WTC11 (cell line): ENCODE measurements around the gene GPN2. TPM values are rescaled to one million over a fixed set of nuclear protein-coding genes. Genes with fewer than 3 reads are reported as not detected.

Source experiments
- ATAC-seq: fragments of 200-7000 bp; cut with Tn5 transposase; 2 replicates; pipeline ENCODE4 v1.10.0; 2021; ENCODE audit warnings: mild to moderate bottlenecking, moderate library complexity
- CTCF ChIA-PET: fragments of 300-600 bp; sonication (Branson Sonifier 250); formaldehyde crosslinking; loops from one replicate; lab custom pipeline; 2021; ENCODE audit warnings: antibody characterized with exemption; lab: Charles Lee
- POLR2A ChIA-PET: fragments of 350-600 bp; sonication (Branson Sonifier 250); formaldehyde crosslinking; loops from one replicate; lab custom pipeline; 2021; ENCODE audit warnings: antibody characterized with exemption; lab: Charles Lee
- DNase-seq: peaks from one replicate; pipeline ENCODE4 v3.0.0; 2021; ENCODE audit warnings: low spot score
- H3K27ac Mint-ChIP-seq: 2 replicates; pipeline ENCODE4 v1.8.0; 2021; ENCODE audit warnings: mixed read lengths
- H3K27me3 Mint-ChIP-seq: 2 replicates; pipeline ENCODE4 v1.8.0; 2021; ENCODE audit warnings: low read depth, mild to moderate bottlenecking, moderate library complexity, mixed read lengths
- H3K36me3 Mint-ChIP-seq: 2 replicates; pipeline ENCODE4 v1.8.0; 2021; ENCODE audit warnings: mixed read lengths
- H3K4me1 Mint-ChIP-seq: 2 replicates; pipeline ENCODE4 v1.8.0; 2022; ENCODE audit warnings: mixed read lengths
- H3K4me3 Mint-ChIP-seq: 2 replicates; pipeline ENCODE4 v1.8.0; 2021; ENCODE audit warnings: mild to moderate bottlenecking, moderate library complexity, mixed read lengths
- H3K9me3 Mint-ChIP-seq: 2 replicates; pipeline ENCODE4 v1.8.0; 2021; ENCODE audit warnings: mixed read lengths
- GABPB1 ChIP-seq: sonication (generic); formaldehyde crosslinking; IDR thresholded peaks from 2 replicates; pipeline ENCODE4 v1.8.1; 2023; ENCODE audit warnings: mild to moderate bottlenecking, missing genetic modification reagents
- IRF1 ChIP-seq: sonication (generic); formaldehyde crosslinking; IDR thresholded peaks from 2 replicates; pipeline ENCODE4 v1.8.0; 2023; ENCODE audit warnings: missing genetic modification reagents
- KAT7 ChIP-seq: sonication (generic); formaldehyde crosslinking; IDR thresholded peaks from 2 replicates; pipeline ENCODE4 v1.8.1; 2023; ENCODE audit warnings: missing genetic modification reagents, mild to moderate bottlenecking, borderline replicate concordance
- PRDM15 ChIP-seq: sonication (generic); formaldehyde crosslinking; IDR thresholded peaks from 2 replicates; pipeline ENCODE4 v1.8.0; 2022; ENCODE audit warnings: missing genetic modification reagents
- SOX15 ChIP-seq: fragments of 250-450 bp; sonication (Bioruptor Pico); IDR thresholded peaks from 2 replicates; pipeline ENCODE4 v1.9.0; 2021; ENCODE audit warnings: mild to moderate bottlenecking
- TP53 ChIP-seq: sonication (generic); formaldehyde crosslinking; IDR thresholded peaks from 2 replicates; pipeline ENCODE4 v1.8.1; 2023; ENCODE audit warnings: mild to moderate bottlenecking, missing genetic modification reagents
- ZNF317 ChIP-seq: sonication (generic); formaldehyde crosslinking; IDR thresholded peaks from 2 replicates; pipeline ENCODE4 v1.8.1; 2023; ENCODE audit warnings: low read depth, mild to moderate bottlenecking, moderate library complexity, missing genetic modification reagents, borderline replicate concordance
- ZNF396 ChIP-seq: fragments of 250-450 bp; sonication (Bioruptor Pico); IDR thresholded peaks from 2 replicates; pipeline ENCODE4 v1.8.0; 2021; ENCODE audit warnings: mild to moderate bottlenecking, moderate library complexity, borderline replicate concordance
- total RNA-seq: library from RNA; stranded (reverse); gene quantifications from 3 replicates; pipeline ENCODE4 v1.2.3, GENCODE V29; 2021
- TF ChIP-seq, protein P1 (sequence below): fragments of 250-450 bp; sonication (Bioruptor Pico); IDR thresholded peaks from 2 replicates; pipeline ENCODE4 v1.9.0; 2021; ENCODE audit warnings: mild to moderate bottlenecking
- TF ChIP-seq, protein P2 (sequence below): sonication (generic); formaldehyde crosslinking; IDR thresholded peaks from 2 replicates; pipeline ENCODE4 v1.8.1; 2023; ENCODE audit warnings: mild to moderate bottlenecking, missing genetic modification reagents, moderate library complexity
- TF ChIP-seq, protein P3 (sequence below): sonication (generic); formaldehyde crosslinking; IDR thresholded peaks from 2 replicates; pipeline ENCODE4 v1.8.0; 2023; ENCODE audit warnings: missing genetic modification reagents, mild to moderate bottlenecking, borderline replicate concordance

Gene GPN2
- total RNA-seq, 1 experiment from 2014 or later = 38.5 TPM

DNA sequence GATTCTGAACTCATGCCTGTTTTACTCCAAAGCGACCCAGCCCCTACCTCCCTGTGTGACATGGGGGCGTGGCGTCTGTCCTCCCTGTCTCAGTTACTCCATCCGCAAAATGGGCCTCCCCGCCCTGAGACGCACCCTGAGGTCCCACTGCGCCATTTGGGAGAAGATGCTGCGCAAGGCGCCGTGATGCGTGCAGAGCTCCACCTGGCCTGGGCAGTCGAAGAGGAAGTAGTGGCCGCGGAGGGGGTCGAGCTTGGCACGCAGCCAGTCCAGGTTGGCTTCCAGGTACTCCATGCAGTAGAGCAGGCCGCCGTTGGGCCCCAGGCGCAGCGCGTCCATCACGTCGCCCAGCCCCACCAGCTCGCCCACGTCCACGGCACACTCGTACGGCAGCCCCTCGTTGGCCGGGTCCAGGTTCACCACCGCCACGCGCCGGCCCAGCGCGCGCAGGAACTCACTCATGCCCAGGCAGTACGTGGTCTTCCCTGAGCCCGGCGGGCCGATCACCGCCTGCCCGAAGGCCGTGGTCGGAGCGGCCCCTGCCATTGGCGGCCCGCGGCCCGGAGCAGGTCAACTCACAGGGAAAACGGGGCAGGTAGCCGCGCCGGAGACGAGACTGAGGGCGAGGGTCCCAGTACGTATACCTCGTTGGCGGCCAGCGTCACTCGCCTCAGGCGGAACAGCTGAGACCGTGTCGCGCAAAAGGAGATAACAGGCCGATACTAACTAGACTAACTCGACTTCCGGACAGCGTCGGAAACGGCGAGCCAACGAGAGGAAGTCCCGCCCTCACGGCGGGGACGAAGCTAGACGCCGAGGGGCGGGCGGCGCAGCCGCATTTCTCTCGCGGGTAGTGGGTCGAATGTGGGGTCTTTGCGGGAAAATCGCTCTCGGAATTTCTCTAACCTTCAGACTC, at the start of gene GPN2 (continued):
- TF ChIP-seq, protein P1, sequence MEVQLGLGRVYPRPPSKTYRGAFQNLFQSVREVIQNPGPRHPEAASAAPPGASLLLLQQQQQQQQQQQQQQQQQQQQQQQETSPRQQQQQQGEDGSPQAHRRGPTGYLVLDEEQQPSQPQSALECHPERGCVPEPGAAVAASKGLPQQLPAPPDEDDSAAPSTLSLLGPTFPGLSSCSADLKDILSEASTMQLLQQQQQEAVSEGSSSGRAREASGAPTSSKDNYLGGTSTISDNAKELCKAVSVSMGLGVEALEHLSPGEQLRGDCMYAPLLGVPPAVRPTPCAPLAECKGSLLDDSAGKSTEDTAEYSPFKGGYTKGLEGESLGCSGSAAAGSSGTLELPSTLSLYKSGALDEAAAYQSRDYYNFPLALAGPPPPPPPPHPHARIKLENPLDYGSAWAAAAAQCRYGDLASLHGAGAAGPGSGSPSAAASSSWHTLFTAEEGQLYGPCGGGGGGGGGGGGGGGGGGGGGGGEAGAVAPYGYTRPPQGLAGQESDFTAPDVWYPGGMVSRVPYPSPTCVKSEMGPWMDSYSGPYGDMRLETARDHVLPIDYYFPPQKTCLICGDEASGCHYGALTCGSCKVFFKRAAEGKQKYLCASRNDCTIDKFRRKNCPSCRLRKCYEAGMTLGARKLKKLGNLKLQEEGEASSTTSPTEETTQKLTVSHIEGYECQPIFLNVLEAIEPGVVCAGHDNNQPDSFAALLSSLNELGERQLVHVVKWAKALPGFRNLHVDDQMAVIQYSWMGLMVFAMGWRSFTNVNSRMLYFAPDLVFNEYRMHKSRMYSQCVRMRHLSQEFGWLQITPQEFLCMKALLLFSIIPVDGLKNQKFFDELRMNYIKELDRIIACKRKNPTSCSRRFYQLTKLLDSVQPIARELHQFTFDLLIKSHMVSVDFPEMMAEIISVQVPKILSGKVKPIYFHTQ = no peak
- TF ChIP-seq, protein P2, sequence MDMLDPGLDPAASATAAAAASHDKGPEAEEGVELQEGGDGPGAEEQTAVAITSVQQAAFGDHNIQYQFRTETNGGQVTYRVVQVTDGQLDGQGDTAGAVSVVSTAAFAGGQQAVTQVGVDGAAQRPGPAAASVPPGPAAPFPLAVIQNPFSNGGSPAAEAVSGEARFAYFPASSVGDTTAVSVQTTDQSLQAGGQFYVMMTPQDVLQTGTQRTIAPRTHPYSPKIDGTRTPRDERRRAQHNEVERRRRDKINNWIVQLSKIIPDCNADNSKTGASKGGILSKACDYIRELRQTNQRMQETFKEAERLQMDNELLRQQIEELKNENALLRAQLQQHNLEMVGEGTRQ = 0 out of 2 replicates have a peak, but pooled peaks have one; percentile 14
- TF ChIP-seq ZNF317 (CRISPR knock-in tag) (peak; percentile 63; the same call in 1 of the 2 replicates), IRF1 (CRISPR knock-in tag) (no peak), KAT7 (CRISPR knock-in tag) (peak; percentile 98; the same call in 1 of the 2 replicates), SOX15 (CRISPR knock-in tag) (no peak), ZNF396 (CRISPR knock-in tag) (no peak)

DNA sequence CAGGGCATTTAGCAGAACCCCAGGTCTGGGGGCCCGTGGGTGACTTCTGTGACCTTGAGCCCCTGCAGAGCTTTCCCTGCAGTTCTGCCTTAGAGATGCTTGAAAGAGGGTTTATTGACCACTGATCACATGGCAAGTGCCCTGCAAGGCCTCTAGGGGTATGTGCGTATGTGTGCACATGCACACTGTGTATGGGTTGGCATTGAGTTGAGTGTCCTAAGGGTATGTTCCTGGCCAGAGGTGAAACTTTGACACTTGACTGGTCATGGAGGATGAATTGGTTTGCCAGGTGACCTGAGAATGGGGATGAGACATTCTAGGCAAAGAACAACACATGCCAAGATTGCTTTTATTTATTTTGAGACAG, 48.6 kb upstream of the GPN2 start:
- H3K9me3 Mint-ChIP-seq = no peaks in the 10 kb centered on the region
- no peak for DNase-seq
- H3K27me3 Mint-ChIP-seq = no peaks in the 10 kb centered on the region
- ChIA-PET POLR2A (no interaction called here), CTCF (no interaction called here)
- peak overlapping the region; percentile 57; the same call in 1 of the 2 replicates for H3K27ac Mint-ChIP-seq
- TF ChIP-seq PRDM15 (CRISPR knock-in tag) (no peak), TP53 (CRISPR knock-in tag) (no peak)
- peaks cover 41% of the 10 kb centered on the region for H3K36me3 Mint-ChIP-seq
- no peak overlapping the region for H3K4me3 Mint-ChIP-seq
- ATAC-seq = no peak
- H3K4me1 Mint-ChIP-seq = no peaks in the 10 kb centered on the region; the same call in 1 of the 2 replicates

GRCh38 chr1:26938004-26938658, 48.0 kb upstream of the GPN2 start:
- H3K36me3 Mint-ChIP-seq = peaks cover 37% of the 10 kb centered on the region
- POLR2A ChIA-PET = interaction anchor here (0.7 to 1.2 kb wide), 3 partner anchors 29 to 205 kb away, joined by 3 read pairs; partner anchors contain the start of gene GPN2
- H3K27me3 Mint-ChIP-seq = no peaks in the 10 kb centered on the region
- no peak overlapping the region for H3K4me3 Mint-ChIP-seq
- H3K4me1 Mint-ChIP-seq = no peaks in the 10 kb centered on the region; the same call in 1 of the 2 replicates
- DNase-seq = no peak
- peak; percentile 73 for TF ChIP-seq GABPB1 (CRISPR knock-in tag)
- TF ChIP-seq, protein P3, sequence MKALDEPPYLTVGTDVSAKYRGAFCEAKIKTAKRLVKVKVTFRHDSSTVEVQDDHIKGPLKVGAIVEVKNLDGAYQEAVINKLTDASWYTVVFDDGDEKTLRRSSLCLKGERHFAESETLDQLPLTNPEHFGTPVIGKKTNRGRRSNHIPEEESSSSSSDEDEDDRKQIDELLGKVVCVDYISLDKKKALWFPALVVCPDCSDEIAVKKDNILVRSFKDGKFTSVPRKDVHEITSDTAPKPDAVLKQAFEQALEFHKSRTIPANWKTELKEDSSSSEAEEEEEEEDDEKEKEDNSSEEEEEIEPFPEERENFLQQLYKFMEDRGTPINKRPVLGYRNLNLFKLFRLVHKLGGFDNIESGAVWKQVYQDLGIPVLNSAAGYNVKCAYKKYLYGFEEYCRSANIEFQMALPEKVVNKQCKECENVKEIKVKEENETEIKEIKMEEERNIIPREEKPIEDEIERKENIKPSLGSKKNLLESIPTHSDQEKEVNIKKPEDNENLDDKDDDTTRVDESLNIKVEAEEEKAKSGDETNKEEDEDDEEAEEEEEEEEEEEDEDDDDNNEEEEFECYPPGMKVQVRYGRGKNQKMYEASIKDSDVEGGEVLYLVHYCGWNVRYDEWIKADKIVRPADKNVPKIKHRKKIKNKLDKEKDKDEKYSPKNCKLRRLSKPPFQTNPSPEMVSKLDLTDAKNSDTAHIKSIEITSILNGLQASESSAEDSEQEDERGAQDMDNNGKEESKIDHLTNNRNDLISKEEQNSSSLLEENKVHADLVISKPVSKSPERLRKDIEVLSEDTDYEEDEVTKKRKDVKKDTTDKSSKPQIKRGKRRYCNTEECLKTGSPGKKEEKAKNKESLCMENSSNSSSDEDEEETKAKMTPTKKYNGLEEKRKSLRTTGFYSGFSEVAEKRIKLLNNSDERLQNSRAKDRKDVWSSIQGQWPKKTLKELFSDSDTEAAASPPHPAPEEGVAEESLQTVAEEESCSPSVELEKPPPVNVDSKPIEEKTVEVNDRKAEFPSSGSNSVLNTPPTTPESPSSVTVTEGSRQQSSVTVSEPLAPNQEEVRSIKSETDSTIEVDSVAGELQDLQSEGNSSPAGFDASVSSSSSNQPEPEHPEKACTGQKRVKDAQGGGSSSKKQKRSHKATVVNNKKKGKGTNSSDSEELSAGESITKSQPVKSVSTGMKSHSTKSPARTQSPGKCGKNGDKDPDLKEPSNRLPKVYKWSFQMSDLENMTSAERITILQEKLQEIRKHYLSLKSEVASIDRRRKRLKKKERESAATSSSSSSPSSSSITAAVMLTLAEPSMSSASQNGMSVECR (CRISPR knock-in tag) = no peak
- no peak for ATAC-seq
- CTCF ChIA-PET = no interaction called here
- H3K9me3 Mint-ChIP-seq = no peaks in the 10 kb centered on the region
- peak overlapping the region; percentile 72; the same call in 1 of the 2 replicates for H3K27ac Mint-ChIP-seq
